IPS-18c (cell line): Measurements from ENCODE around the gene CEACAM21.

Experiments used
- H3K4me3 ChIP-seq: 2 replicates; pipeline ENCODE4 v1.7.0; 2013; ENCODE audit warnings: low read depth, mild to moderate bottlenecking, low read length, moderate library complexity; ENCODE audit not compliant: insufficient read depth
- H3K9me3 ChIP-seq: one replicate; pipeline ENCODE4 v1.6.1; 2013; ENCODE audit warnings: mild to moderate bottlenecking, low read length, moderate library complexity; ENCODE audit not compliant: control insufficient read depth, insufficient read depth

Gene CEACAM21

DNA sequence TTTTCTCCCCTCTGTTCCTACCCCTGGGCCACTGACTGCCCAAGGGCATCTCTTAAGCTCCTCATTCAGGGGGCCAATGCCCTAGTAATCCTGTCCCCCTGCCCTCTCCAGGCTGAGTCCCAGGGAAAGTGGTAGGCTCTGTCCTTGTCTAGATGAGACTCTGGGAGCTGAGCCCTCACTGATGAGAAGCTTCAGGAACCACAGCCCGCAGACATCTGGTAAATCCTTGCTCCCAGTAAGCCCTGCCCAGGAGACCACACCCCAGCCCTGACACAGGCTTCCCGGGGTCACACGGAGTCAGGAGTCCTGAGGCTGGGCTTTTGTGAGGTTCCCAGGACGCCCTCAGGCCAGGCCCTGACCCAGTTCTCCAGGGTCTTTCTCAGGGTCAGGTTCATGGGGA, 49.0 kb downstream of the CEACAM21 start:
- Histone ChIP-seq H3K9me3 (no peaks in the 10 kb centered on the region), H3K4me3 (no peak overlapping the region)

DNA sequence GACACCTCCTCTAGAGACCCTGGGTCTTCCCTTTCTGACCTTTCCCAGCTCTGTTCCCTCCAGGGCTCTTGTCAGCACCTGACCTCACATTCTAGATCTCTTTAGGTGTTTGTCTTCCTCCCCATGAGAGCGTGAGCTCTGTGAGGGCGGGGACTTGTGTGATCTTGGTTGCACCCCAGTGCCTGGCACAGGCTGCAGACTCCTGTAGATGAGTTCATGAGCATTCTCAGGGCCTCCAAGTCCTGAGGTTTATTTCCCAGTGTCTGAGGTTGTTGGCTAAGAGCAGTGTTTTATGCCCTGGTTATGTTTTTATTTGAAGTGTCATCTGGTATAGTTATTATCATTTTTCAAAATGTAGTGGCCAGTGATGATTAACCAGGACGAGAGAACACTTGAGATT, 50.3 kb downstream of the CEACAM21 start:
- Histone ChIP-seq H3K9me3 (peaks cover 2% of the 10 kb centered on the region), H3K4me3 (no peak overlapping the region)

DNA sequence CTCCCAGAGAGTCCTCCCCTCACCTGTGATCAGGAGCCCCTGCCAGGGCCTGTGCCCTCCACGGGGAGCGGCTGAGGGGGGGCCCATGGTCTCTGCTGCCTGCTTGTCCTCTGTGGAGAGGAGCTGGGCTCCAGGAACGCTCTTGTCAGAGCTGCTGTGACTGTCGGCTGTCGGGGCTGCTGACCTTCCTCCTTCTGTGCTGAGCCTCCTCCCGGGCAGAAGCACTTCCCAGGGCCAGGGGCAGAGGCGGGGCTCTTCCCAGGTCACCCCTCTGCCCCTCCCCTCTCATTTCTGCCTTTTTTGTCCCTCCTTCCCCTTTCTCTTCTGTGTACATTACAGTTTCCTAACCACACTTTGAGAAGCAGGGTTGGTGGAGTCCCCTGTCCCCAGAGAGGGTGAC, 50.9 kb downstream of the CEACAM21 start, which contains the start of gene CEACAM4:
CEACAM4 (minus strand) TSS at position 198 of the 400 bp plus-strand sequence; CDS start at position 87, 111 bp downstream.
- peaks cover 2% of the 10 kb centered on the region for H3K9me3 ChIP-seq
- no peak within 1 kb of the TSS for H3K4me3 ChIP-seq

DNA sequence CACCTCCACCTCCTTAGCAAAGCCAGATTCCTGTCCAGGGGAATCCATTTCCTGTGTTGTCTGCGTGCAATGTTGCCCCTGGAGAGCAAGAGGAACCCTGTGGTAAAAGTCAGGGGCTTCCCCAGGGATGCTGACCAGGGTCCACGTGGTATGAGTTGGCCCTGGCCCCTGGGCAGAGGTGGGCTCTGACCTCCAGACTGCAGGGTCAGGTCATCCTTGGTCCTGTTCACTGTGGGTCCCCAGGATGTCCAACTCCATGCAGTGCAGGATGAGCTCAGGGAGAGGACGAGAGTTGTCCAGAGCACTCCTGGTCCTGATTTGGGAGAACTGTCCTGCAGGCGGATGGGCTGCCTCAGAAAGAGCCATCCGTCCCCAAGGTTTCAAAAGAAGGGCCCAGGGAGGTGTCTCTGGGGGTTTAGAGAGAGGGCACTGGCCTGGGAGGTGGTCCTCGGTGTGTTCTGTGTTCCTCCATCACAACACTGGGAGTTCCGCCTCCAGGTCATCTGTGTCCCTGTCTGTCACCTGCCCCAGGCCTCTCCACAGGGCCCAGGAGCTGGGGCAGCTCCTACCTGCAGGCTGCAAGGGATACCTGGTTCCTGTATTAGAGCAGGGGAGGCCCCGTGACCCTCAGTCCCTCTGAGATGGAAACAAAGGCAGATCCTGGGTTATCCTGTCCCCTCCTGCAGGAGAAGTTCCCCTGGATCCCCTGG, 52.2 kb downstream of the CEACAM21 start:
- peaks cover 2% of the 10 kb centered on the region for H3K9me3 ChIP-seq
- no peak overlapping the region for H3K4me3 ChIP-seq
